ENCODE measurements around the gene HMGXB3.

The HMGXB3 gene

DNA sequence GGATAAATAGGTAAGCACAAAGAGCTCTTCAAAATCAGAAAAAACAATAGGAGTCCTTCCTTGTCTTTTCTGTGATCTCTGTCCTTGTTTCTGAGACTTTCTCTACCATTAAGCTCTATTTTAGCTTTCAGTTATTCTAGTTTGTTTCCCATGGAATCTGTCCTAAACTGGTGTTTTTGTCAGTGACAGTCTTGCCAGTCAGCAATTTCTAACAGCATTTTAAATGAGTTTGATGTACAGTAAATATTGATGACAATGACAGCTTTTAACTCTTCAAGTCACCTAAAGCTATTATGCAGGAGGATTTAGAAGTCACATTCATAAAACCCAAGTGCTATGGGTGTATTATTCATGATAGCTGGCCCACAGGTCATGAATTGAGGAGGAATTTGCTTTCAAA, 18.0 kb upstream of the HMGXB3 start:
- DNase-seq: no peak

DNA sequence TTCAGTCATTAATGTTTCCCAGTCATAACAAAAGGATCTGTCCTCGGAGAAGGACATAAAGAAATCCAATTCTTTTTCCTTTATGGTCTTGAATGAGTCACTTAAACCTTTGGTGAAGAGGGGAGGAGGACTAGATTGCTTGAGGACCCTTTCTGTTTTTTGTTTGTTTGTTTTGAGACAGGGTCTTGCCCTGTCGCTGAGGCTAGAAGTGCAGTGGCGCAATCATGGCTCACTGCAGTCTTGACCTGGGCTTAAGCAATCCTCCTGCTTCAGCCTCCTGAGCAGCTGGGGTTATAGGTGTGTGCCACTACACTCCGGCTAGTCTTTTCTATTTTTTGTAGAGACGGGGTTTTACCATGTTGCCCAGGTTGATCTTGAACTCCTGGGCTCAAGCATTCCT, 12.4 kb upstream of the HMGXB3 start:
- DNase-seq: no peak

DNA sequence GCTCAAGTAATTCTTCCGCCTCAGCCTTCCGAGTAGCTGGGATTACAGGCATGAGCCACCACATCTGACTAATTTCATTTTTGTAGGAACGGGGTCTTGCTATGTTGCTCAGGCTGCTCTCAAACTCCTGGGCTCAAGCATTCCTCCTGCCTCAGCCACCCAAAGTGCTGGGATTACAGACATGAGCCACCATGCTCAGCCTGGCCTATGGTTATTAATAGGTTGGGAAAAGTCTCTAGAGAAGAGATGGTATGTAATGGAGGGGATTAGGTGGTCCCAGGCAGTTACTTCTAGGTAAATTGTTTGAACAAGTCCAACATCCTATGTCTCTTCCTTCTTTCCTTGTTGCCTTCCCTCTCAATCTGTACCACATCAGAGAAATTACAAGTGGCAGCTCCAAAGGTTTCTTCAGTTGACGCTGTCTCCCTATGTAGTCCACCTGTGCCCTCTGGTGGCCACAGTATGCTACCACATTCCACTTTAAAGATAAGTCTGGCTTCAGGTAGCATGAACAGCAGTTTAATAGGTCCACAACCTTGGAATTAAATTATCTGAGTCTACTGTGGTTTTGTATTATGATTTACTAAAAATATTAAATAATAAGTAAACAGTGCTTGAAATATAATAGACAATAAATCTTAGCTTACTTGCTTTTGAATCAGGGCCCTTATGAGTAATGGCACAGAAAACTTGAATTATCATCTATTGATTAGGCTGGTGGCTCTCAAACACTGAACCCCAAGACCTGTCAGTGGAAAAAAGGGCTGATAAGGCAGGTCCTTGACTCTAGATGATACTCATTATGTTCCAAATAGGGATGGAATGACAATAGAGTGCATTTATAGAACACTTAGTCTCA, 9.8 kb upstream of the HMGXB3 start:
- DNase-seq: peak; percentile 45

DNA sequence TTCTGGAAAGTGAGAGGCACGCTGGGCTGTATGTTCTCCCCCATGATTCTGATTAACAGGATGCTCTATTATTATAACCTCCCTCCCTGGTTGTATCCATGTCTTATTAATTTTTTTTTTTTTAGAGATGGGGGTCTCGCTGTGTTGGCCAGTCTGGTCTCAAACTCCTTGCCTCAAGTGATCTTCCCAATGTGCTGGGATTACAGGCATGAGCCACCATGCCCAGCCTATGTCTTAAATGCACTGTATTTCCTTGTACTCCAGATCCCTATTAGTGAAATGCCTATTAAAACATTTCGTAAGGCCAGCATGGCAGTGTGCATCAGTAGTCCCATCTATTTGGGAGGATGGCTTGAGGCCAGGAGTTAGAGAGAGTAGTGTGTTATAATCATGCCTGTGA, 7.1 kb upstream of the HMGXB3 start:
- no peak for DNase-seq

DNA sequence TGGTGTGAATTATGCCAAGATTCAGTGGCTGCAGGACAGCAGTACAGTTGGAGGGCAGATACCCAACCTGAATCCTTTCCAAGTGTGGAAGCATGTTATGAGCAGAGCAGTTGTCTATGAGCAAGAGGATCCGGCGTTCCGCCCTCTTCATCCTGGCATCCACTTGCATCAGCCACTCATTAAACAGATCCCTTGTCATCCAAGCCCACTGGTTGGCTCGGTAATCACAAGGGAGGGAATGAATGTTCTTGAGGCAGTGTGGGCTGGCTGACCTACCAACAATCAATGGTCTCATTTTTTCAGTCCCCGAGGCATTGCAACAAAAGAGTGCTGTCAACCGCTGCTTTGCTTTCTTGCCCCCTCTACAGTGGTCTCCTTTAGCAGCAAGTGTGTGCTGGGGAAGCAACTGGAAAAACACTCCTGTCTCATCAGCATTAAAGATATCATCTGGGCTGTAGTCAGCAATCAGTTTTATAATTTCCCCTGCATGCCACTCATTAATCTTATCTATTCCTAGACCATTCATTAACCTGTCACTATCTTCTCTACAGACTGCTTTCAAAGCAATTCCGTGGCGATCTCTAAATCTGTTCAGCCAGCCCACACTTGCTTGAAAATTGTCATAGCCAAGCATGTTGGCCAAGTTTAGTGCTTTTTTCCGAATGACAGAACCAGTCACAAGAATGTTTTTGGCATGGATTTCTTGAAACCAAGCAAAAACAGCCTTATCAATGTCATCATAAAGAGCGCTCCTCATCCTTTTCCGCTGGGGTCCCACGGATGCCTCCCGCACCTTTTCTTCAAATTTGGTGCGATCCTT, 4.9 kb upstream of the HMGXB3 start:
- DNase-seq: no peak

DNA sequence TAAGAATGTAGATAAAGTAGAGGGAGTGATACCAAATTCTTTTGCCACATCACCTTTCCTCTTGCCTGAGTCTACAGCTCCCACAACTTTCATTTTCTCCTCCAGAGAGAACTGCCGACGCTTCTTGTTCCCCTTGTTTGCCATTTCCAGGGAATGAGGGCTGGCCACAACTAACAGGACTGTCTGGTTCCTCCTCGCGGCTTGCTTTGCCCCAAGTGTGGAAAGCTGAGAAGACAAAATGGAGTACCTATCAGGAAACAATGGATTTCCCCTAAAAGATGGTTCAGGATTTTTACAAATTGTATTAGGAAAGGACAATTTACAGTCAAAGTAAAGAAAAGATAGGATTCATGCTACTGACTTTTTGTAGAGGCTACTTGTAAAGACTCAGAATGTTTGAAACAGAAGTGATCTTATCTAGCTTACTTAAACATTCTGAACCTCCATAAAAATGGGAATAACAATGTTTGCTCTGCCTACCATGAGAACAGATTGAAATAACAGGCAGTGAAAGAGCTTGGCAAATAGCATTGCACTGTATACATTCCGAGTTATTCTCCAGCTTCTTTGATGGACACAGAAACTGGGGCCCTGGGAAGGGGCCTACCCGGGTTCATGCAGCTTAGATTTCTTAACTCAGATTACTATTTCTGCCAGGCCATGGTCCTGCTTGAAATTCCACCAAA, 4.2 kb upstream of the HMGXB3 start:
- no peak for DNase-seq

DNA sequence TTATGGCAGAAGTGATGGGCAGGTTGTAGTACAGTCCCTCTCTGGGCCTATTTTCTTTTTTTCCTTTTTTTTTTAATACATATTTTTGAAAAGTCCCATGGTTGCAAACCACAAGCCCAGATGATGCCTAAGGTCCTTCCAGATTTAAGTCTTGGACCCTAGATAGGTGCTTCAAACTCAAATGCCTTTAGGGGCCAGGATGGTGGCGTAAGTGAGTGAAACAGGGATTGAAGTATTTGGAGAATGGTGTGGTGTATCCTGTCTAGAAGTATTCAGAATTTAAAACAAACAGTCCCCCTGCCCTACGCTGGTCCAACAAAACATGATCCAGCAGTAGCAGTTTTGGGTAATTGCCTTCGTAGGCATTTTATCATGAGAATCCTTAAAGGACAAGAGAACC, 2.3 kb upstream of the HMGXB3 start:
- DNase-seq: no peak

DNA sequence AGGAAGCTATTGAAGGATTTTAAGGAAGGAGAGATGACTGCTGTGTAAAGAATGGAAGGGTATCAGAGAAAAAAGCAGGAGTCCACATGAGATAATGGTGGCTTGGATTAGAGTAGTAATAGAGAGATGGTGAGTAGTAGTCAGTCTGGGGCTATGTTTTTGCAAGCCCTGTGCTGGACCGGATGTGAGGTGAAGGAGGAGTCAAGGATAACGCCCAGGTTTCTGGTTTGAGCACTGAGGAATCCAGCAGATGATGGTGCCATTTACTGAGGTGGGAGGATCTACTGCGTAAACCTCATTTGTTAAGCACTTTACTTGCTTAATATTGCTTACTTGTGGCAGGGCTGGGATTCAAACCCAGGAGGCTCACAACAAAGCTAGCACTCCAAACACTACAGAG, 1.2 kb upstream of the HMGXB3 start:
- no peak for DNase-seq

DNA sequence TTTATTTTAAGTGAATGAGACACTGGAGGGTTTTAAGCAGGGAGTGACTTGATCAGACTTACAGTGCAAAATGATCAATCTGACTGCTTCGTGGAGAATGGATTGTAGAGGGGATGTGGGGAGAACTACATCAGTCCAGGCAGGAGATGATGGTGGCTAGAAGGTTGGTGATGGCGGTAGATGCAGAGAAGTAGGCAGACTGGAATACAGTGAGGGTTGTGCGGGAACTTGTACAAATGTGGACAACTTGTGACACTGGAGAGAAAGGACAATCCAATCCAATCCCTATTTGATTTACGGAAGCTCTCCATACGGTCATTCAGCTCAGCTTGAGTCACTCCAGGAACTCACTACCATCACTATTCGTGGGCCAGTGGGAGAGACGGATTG, 678 bp upstream of the HMGXB3 start:
- no peak for DNase-seq

DNA sequence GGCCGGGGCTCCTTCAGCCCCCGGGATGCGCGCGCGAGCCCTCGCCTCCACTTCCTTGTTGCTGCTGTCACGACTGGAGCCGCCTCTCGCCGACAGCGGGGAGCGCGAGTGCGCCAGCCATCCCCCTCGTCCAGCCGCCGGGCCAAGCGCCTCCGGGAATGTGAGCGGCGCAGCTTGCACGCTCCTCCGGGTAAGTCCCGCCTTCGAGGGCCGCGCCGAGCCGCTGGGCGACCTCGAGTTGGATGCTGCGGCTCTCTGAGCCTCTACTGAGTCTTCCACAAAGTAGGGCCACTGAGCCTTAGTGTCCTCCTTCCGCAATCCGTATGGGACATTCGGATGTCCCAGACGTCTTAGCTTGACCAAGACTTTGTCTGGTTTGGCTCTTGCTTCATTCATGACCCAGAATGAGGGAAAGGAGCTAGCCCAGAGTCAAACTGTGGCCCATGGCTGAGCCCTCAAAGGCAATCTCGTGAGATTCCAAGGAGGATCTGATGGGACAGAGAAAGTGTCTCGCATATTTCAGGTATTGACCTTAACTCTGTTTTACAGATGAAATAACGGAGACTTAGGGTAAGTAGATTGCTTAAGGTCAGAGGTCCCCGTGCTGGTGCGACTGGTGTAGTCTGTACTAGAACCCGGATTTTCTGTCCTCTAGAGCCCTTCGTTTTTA, 586 bp downstream of the HMGXB3 start:
- DNase-seq: no peak

DNA sequence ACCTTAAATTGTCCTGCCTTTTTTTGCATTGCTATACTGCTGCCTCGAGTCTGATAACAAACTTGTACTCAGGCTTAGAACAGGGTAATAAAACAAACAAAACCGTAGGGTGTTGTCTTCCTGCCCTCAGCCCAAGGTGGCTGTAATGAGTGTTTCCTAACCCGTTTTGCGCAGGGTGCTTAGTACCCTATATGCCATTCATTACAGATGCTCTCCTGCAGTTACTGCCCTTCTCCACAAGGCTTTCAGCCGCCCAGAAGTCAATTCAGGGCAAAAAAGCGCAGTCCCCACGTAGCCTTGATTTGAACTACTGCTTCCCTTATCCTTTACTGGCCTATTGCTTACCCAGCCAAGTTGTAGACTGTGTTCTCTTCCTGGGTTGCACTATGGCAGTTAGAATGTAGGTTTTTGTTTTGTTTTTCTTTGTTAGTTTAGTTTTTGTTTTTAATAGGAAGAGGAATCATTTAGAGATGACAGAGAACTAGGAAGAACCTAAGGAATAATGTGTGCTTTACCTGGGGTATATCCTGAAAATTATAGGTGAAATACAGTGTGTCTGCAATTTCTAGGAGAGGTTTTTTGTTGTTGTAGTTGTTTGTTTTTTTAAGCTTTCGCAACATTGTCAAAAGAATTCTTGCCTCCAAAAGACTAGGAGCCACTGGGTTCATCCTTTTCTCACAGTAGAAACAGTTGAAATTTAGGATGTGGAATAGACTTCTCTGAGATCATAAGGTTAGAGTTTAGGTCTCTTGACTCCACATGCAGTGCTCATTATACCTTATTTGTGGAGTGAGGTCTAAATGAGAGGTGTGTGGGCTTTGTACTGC, 1.3 kb downstream of the HMGXB3 start:
- no peak for DNase-seq

DNA sequence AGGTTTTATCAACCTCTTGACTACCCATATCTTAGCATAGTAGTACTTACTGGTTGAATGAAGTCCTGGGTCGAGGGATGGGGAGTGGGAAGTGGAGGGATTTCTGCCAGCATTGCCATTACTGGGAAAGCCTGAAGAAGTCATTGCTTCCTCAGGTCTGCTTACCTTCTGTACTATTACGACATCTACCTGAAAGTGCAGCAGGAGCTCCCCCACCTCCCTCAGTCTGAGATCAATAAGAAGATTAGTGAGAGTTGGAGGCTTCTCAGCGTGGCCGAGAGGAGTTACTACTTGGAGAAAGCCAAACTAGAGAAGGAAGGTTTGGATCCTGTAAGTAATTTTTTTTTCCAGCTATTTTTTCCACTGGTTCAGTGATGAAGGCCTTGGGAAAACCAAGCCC, 5.8 kb downstream of the HMGXB3 start:
- DNase-seq: no peak

DNA sequence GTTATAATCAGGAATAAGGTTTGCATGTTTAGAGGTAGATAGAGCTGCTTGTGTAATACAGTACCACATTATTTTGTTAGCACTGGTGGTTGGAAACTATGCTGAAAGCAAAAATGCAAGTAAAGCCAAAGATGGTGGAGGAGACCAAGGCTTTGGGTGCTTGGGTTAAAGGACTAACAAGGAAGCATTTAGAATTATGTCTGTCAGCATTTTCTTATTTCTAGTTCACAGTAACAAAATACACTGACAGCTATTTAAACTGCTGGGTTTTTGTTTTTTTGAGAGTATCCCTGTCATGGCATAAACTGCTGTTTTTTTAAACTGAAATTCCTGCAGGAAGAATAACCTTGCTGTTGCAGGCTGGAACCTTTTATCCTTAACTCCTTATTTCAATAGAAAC, 6.5 kb downstream of the HMGXB3 start:
- no peak for DNase-seq

DNA sequence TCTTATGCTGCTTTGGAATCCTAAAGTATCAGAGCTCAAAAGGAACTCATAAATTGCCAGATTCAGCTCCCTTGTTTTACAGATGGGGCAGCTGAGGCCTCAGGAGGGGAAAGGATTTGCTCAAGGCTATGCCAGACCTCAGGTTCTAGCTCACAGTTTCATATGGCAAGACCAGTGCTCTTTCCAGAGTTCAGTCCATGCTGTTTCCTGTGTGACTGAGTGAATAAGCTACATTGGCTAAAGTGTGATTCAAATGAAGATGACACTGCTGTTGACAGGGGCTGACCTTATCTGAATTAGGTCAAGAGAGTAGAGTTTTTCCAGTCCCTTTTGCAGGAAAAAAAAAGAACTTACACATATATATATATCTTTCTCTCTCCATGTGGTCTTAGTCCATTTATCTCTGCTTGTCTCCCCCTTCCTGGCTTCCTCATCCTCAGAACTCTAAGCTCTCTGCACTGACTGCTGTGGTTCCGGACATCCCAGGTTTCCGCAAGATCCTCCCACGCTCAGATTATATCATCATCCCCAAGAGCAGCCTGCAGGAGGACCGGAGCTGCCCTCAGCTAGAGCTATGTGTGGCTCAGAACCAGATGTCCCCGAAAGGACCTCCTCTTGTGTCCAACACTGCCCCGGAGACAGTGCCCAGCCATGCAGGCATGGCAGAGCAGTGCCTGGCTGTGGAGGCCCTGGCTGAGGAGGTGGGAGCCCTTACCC, 9.3 kb downstream of the HMGXB3 start:
- DNase-seq: no peak

DNA sequence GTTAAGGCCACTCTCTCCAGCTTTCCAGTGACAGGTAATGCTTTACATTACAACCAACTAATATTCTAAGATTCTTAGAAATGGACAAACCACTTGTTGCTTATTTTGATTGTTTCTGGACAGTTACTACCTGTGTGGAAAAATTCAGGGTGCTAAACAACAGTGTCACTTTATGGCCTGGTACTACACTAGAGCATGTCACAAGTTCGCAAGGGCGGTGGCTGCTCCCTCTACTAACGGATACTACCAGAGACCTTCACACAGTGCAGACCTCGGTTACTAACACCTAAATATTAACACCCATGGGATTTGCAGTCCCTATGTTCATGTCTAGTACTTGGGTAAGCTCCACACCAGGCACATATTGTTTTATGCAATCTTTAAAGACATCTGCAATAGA, 13.4 kb downstream of the HMGXB3 start:
- DNase-seq: no peak

DNA sequence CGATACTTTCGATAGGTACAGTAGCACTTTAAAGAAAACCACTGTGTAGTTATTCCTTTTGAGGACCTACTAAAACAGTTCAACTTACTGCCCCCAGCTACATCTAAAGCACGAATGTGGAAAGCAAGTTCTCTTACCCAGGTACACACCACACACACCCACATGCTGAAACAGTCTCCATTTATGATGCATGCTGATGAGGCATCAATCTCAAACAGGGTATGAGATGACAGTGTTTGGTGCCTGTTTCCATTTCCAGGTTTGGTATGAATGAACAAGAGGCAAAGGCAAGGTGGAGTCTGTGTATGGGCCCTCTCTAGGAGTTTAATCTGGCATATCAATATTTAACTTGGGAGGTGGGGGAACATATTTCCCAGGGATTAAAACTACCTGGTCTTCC, 13.9 kb downstream of the HMGXB3 start:
- no peak for DNase-seq

DNA sequence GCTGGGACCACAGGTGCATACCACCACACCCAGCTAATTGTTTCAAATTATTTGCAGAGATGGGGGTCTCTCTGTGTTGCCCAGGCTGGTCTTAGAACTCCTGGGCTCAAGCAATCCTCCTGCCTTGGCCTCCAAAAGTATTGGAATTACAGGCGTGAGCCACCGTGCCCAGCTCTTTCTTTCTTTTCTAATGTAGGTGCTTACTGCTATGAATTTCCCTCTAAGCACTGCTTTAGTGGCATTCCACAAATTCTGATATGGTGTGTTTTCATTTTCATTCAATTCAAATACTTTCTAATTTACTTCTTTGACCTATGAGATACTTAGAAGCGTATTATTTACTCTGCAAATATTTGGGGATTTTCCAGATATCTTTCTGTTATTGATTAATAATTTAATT, 14.9 kb downstream of the HMGXB3 start:
- DNase-seq: no peak

DNA sequence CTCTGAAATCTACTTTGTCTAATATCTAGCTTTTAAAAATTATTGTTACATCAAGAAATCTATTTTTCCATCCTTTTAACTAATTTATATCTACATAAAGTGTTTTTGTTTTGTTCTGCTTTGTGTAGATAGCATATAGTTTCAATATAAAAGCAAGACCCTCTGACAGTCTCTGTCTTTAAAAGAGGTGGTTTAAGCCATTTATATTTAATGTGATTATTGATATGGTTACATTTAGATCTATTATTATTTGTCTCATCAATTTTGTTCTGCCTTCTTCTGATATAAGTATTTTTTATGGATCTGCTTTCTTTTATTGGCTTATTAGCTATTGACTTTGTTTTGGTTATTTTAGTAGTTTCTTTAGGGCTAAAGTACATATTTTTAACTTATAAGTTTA, 16.0 kb downstream of the HMGXB3 start:
- no peak for DNase-seq

DNA sequence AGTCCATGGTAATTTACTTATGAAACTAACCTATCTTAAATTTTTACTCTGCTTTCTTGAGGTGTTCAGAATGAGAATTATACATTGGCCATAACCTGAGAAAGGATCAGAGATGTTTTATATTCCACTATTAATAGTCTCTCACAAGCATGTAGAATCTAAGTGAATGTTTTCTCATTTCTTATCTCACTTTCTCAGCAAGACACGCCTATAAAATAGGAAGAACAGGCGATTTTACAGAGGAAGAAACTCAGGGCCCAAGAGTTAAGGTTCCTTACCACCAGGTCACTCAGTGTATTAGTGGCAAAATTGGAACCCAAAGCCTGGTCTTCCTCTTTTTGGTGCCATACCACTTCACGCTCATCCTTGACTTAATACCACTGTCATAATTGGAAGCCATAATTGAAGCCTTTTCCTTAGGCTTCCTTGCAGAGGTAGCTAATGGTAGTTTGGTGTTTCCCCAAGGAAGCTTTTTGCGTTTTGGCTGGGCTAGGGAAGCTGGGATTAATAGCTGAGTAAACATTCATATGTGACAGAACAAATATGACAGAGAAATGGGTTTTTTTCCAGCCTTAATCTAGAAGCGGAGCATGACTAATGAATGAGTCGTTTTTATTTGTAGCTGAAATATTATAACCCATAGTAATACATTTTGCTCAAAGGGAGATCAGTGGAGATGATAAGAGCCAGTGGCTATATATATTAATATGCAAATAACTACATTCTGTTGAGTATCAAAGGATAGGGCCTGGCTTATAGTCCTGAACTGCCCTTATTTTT, 16.9 kb downstream of the HMGXB3 start:
- no peak for DNase-seq

DNA sequence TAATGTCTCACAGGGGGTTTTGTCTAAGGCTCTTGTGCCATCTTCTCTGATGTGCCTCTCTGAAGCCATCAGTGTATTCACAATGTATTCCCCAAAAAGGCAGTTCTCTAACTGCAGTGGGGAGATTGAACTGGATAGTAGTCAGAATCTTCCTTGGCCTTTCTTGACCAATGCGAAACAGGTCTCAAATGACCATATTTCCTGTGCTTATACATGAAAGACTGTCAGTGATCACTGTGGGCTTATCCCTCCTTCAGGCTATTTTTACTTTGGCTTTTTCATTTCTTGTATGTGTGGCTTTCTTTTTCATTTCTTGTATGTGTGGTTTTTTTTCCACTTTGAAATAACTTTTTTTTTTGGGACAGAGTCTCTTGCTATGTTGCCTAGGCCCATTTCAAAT, 19.7 kb downstream of the HMGXB3 start:
- no peak for DNase-seq

Data from 8988T (cell line).